T-helper 1 cell treated with Interleukin-12 subunit alpha and Interleukin-12 subunit beta and Interleukin-4 antibody, amounts not matched to agents 30 ng/mL and 1 ng/mL, for 36 hours (primary cell): ENCODE data around the gene ITGA1. TPM values are rescaled to one million over a fixed set of nuclear protein-coding genes. Genes with fewer than 3 reads are reported as not detected.

Experiments
- intact Hi-C: fragments of 100-400 bp; cut with micrococcal nuclease; formaldehyde crosslinking; loops from one replicate; pipeline ENCODE4 v1.15.1; 2024
- total RNA-seq: library from RNA; stranded (reverse); gene quantifications from 2 replicates; pipeline ENCODE4 v1.2.3, GENCODE V29; 2022

Gene ITGA1
- total RNA-seq, 1 donor from 2014 or later = 8.3 TPM

GRCh38 chr5:52989781-52990527 is 202.2 kb downstream of the ITGA1 start:
- intact Hi-C loops = loop anchor here (1.0 to 5.0 kb wide), 9 partner anchors 9 to 1322 kb away; partner anchors contain the start of gene ARL15

DNA sequence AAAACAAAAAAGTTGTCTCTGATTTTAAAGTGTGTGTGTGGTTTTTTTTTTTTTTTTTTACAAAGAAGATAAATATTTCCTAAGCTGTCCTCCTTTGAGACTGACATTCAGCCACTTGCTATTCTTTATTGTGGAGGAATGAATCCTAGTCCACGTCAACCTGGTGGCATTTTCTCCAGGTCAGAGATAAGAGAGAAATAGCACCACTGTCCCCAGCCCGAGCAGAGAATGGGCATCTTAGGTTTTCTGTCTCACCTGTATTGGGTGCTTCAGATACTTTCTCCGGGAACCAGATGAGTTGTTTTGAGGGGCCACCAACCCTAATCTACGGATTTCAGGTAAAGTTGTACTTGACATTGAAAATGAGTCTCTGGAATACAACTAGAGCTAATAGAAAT is 202.8 kb downstream of the ITGA1 start:
- intact Hi-C loops = loop anchor here (1.0 to 5.0 kb wide), 2 partner anchors 9 to 1322 kb away; partner anchors contain the start of gene ARL15

- intact Hi-C loops = loop anchor here (5.0 kb wide), 1 partner anchor 1319 kb away; the partner anchor contains the start of gene ARL15
These were observed 205.7 kb downstream of the ITGA1 start for GRCh38 chr5:52993367-52993766.

- intact Hi-C loops = loop anchor here (5.0 kb wide), 1 partner anchor 1318 kb away; the partner anchor contains the start of gene ARL15
These were observed 206.6 kb downstream of the ITGA1 start for GRCh38 chr5:52994266-52994665.

- intact Hi-C loops = no loop called here
These were observed 207.4 kb downstream of the ITGA1 start for GRCh38 chr5:52995095-52995494.

- intact Hi-C loops = no loop called here
These were observed 208.2 kb downstream of the ITGA1 start for GRCh38 chr5:52995914-52996313.

GRCh38 chr5:52996979-52997378 is 209.3 kb downstream of the ITGA1 start:
- intact Hi-C loops = no loop called here

GRCh38 chr5:52997424-52997823 is 209.7 kb downstream of the ITGA1 start:
- intact Hi-C loops = no loop called here

GRCh38 chr5:52998552-52999313 is 211.0 kb downstream of the ITGA1 start:
- intact Hi-C loops = loop anchor here (1.0 kb wide), 1 partner anchor 8 kb away; no protein-coding TSS in a partner anchor

DNA sequence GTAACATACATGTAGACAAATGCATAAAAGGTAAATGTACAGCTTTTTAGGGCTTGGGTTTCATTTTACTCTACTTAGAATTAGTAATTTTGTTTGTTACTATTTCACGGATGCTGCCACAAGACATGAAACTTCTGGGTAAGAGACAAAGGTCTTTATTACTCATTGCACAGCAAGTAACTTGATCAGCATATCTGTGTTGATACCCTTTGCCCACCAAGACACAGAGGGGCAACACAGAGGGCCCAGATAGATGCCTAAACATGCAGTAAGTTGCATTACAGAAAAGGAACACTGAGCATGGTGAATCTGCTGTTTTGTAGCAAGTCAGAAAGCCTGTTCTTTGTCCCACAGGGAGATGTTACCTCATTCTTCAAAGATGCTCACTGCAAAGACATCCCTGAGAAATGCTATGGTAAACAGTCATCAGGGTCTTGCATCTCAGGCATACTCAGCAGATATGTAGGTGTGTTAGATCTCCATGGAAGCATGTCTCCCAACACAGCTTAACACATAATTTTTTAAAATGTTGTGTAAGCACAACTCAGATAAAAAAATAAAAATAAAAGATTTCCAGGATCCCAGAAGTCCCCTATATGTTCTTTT is 211.7 kb downstream of the ITGA1 start:
- intact Hi-C loops = loop anchor here (1.0 kb wide), 1 partner anchor 9 kb away; no protein-coding TSS in a partner anchor

GRCh38 chr5:53001541-53001940 is 213.8 kb downstream of the ITGA1 start:
- intact Hi-C loops = no loop called here

DNA sequence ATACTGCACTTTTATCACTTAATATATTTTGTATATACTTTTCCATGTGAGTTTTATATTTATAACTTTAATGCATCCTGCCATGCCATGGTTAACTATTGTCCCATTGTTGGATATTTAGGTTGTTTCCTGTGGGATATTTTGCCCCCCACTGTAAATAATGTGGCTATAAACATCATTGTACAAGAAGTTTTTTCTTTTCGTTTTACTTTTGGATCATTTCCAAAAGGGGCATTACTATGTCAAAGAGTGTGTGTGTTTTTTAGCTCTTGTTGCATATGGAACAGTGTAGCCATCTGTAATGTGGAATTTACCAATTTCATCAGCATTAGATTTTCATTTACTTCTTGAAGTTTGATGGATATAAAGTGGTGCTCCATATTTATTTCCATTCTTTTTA is 214.8 kb downstream of the ITGA1 start:
- intact Hi-C loops = no loop called here

DNA sequence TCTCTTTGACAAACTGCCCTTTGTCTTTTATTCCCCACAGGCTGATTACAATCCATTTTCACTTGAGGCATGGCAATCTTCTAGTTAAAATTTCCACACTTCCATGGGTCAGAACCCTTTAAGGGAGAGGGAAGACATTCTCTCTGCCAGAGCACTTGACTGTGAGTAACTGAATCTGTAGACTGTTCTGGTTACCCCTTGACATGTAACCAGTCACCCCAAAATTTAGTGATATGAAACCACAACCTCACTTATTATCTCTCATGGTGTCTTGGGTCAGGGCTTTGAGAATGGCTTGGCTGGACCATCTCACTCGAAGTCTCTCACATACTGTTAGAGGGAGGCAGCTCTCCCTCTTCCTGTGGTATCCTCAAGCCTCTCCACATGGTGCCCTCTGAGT is 215.4 kb downstream of the ITGA1 start:
- intact Hi-C loops = no loop called here

DNA sequence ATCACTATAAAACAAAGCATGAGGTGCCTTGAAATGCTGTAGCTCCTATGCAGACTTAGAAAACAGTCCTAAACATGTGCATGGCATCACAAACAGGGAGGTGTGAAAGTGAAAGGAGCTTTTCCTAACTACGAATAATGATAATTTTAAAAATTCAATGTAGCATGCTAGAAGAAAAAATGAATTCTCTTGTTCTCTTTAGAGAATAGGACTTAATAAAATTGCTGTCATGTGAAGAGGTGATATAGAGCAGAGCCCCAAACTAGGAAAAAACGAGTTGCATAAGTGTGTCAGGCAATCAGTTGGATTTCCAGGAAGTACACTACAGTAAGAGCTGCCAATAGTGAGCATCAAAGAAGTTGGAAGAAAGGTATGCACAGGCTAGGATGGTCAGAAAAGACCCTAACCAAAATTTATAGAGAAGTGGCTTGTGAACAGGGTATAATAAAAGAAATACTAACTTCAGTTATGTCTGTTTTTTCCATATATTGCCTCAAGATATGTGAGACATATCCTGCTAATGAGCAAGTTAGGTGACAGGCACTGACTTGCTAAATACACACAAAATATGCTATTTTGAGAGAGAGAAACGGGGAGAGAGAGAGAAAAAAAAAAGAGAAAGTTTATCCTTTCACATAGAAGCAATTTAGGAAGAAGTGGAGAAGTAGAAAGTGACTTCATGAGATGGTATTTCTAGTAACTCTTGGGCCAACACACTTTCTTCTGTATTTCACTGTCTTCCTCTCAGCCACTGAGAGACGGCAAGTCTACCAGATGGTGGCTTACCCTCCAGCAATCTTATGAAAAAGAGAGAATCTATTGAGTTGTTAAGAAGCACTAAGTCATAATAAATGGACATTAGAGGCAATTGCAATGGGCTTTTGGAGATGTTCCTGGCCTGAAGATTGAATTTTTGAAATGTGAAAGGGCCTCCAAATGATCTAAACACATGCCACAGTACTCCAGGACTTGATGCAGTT is 219.5 kb downstream of the ITGA1 start:
- intact Hi-C loops = no loop called here

GRCh38 chr5:53008751-53009150 is 221.0 kb downstream of the ITGA1 start:
- intact Hi-C loops = loop anchor here (1.0 kb wide), 5 partner anchors 33 to 101 kb away; partner anchors contain the start of gene MOCS2

Other genes starting within 250 kb of the ITGA1 start
- gene PELO, start within 50 bp of the ITGA1 start, total RNA-seq = 21.6 and 23.1 TPM in 2 replicates
- gene ITGA2, start 201.4 kb downstream of the ITGA1 start, total RNA-seq = 5.4 and 5.5 TPM in 2 replicates